AG04449 (cell line): ENCODE results near the gene WNK1.

Experiments
- CTCF ChIA-PET: fragments of 350-600 bp; formaldehyde crosslinking; extraction: SDS; loops from one replicate; lab custom pipeline; 2021; ENCODE audit warnings: antibody characterized with exemption; lab: Yijun Ruan, JAX
- POLR2A ChIA-PET: fragments of 400-600, 350-600 bp; formaldehyde crosslinking; extraction: SDS; loops from one replicate; lab custom pipeline; 2020; ENCODE audit warnings: antibody characterized with exemption, inconsistent platforms; lab: Yijun Ruan, JAX
- DNase-seq: peaks from one replicate; pipeline ENCODE4 v3.0.0-alpha.2; 2010; ENCODE audit warnings: low read depth, low spot score
- H3K4me3 ChIP-seq: 2 replicates; pipeline ENCODE4 v1.5.1; 2011; ENCODE audit warnings: low read depth, mild to moderate bottlenecking, control low read depth, low read length
- TF ChIP-seq, protein P1 (sequence below): IDR thresholded peaks from one replicate; pipeline ENCODE4 v1.5.1; 2011; ENCODE audit warnings: mild to moderate bottlenecking, moderate library complexity, low read length, control low read depth, inconsistent platforms; ENCODE audit not compliant: insufficient read depth; ENCODE audit errors: missing control alignments

The WNK1 gene

DNA sequence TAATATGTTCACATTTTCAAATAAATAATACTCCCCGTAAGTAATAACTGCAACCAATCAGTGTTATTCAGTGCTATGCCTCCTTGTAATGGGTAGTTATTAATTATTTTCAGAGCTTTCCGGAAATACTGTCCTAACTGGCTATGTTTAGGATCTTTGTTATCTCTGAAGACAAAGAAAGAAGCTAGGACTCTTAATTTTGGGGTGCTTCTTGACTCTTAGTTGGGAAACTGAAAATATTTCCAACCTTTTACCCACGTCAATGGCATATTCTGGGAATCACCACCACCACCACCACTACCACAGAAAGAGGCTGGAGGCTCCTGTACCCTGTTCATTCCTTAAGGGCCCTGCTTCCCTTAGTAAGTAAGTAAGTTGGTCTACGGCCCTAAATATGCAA, 158.0 kb downstream of the WNK1 start:
- no peak for DNase-seq
- POLR2A ChIA-PET: no interaction called here
- TF ChIP-seq, protein P1, sequence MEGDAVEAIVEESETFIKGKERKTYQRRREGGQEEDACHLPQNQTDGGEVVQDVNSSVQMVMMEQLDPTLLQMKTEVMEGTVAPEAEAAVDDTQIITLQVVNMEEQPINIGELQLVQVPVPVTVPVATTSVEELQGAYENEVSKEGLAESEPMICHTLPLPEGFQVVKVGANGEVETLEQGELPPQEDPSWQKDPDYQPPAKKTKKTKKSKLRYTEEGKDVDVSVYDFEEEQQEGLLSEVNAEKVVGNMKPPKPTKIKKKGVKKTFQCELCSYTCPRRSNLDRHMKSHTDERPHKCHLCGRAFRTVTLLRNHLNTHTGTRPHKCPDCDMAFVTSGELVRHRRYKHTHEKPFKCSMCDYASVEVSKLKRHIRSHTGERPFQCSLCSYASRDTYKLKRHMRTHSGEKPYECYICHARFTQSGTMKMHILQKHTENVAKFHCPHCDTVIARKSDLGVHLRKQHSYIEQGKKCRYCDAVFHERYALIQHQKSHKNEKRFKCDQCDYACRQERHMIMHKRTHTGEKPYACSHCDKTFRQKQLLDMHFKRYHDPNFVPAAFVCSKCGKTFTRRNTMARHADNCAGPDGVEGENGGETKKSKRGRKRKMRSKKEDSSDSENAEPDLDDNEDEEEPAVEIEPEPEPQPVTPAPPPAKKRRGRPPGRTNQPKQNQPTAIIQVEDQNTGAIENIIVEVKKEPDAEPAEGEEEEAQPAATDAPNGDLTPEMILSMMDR: no peak
- no peak overlapping the region for H3K4me3 ChIP-seq
- CTCF ChIA-PET: interaction anchor here (2.0 kb wide), 1 partner anchor 183 kb away, joined by 4 read pairs; no protein-coding TSS in a partner anchor

DNA sequence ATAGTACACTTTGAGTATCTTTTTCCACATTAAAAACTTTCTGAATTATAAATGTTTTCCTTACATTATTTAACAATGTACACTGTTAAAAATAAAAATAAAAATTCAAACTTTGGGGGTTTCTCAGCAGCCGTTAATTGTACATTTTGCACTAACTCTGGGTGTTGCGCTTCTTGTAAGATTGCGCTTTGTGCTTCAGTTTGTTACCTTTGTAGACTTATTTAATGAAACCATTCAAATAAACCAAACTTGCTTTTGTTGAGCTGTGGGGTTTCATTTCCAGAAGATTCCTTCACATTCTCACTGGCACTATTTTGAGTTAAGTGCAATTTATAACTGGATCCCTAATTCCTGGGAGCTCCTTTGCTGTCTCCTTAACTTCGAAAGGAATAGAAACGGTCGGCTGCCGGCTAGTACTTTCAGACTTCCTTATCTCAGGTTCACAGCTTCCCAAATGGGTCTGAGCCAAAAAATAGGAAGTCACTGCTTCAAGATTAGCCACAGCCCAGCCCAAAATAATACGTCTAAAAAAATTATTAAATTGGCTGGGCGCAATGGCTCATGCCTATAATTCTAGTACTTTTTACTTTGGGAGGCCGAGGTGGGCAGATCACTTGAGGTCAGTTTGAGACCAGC, 158.9 kb downstream of the WNK1 start:
- DNase-seq: no peak
- TF ChIP-seq, protein P1: no peak
- H3K4me3 ChIP-seq: no peak overlapping the region
- POLR2A ChIA-PET: no interaction called here
- CTCF ChIA-PET: interaction anchor here (0.8 to 2.0 kb wide), 3 partner anchors 19 to 182 kb away, joined by 3 to 4 read pairs (median 4); partner anchors contain the start of gene RAD52

DNA sequence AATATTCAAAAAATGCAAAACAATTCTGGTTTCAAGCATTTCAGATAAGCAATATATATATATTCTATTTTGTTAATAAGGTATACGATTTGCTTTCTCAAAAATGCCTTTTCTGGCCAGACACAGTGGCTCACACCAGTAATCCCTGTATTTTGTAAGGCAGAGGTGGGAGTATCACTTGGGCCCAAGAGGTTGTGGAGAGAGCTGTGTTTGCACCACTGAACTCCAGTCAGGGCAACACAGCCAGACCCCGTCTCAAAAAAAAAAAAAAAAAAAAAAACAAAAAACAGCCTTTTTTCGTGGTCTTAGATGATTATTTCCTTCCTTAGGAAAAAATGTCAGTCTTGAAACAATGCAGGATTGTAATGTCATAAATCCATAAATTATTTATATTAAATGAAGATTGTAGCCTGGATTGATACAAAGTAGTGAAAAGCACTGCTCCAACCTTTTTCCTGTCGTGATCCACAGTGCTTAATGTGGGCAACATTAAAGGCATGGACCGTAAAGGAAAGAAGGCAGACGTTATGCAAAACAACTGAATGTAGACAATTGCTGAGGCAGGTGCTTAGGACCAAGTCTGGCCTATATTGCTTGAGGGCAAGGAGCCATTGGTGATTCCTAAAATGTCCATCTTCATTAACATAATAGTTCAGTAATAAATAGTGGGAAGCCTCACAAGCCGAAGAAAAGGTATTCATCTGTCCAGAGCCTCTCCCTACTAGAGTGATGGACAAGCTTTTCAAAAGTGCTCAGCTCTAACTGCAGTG, 160.3 kb downstream of the WNK1 start:
- no peak for DNase-seq
- H3K4me3 ChIP-seq: no peak overlapping the region
- CTCF ChIA-PET: interaction anchor here (0.8 to 0.9 kb wide), 2 partner anchors 13 to 96 kb away, joined by 3 read pairs; no protein-coding TSS in a partner anchor
- POLR2A ChIA-PET: no interaction called here
- TF ChIP-seq, protein P1: no peak

DNA sequence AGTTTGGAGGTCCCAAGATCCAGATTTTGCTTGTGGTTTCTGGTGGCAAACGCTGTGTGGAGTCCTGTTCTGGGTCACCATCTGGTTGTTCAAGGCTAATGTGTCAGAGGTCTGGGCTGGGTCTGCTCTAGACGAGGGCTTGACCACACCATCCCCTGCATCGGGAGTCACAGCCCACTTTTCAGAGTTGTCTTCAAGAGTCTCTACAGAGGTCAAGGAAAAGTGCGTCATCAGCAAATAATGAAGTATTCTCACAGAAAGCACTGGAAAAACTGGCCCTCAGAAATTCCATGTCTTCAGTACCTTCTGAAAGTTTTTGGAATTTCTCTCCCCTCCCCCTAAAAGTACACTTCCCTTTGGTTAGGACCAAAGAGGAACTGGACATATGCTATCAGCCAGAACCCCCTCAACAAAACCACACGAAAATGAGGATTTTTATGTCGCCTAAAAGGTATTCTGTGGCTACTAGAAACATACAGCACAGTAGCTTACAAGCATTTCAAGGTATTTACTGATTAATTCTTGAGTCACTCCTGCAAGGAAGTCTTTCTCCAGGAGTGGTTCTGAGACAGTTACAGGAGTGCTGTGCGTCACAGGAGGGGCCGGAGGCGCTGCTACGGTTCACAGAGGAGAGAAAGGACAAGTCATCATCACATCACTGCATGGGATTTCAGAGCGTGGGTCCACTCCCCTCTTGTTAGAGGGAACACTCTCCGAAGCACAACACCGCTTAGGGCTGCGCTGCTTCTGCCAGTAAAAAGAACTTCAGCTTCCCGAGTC, 161.7 kb downstream of the WNK1 start:
- peak; percentile 37 for DNase-seq
- ChIA-PET CTCF (interaction anchor here (0.6 to 1.4 kb wide), 4 partner anchors 13 to 179 kb away, joined by 3 to 6 read pairs (median 3); no protein-coding TSS in a partner anchor), POLR2A (no interaction called here)
- H3K4me3 ChIP-seq: no peak overlapping the region
- TF ChIP-seq, protein P1: no peak

DNA sequence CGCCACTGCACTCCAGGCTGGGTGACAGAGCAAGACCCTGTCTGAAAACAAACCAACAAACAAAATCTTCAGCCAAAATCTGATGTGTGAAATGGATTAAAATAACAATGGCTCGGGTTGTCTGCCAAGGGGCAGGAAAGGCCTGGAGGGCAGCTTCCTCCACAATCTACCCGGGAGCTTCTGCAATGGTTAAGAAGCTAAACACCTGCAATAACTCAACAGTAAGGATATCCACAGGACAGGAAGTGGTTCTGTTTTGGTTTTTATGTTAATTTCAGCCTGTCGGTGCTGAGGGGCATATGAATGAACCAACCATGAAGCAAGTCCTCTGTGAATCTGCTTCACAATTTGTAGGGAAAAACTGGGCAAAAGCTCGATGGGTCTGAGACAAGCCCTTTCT, 162.7 kb downstream of the WNK1 start:
- DNase-seq: no peak
- H3K4me3 ChIP-seq: no peak overlapping the region
- ChIA-PET CTCF (interaction anchor here (0.5 to 1.4 kb wide), 3 partner anchors 24 to 599 kb away, joined by 3 to 6 read pairs (median 3); no protein-coding TSS in a partner anchor), POLR2A (no interaction called here)
- TF ChIP-seq, protein P1: no peak
